Endothelial cell of umbilical vein (primary cell): Measurements from ENCODE around the gene HEXIM1. TPM values are rescaled to one million over a fixed set of nuclear protein-coding genes. Genes with fewer than 3 reads are reported as not detected.
A peak's percentile ranks its signal among the peaks of the same experiment; 100 is the strongest.

ENCODE experiments used
- BruUV-seq: library from RNA; stranded (reverse); fragments of 400-500 nt; replicated peaks from 2 replicates; lab custom pipeline; 2021; lab: Mats Ljungman, UMichigan
- CTCF ChIA-PET: fragments of 300-600, 350-600 bp; sonication (Branson Sonifier 250); formaldehyde crosslinking; loops from one replicate; lab custom pipeline; 2021; ENCODE audit warnings: antibody characterized with exemption, inconsistent platforms; lab: Charles Lee
- POLR2A ChIA-PET: fragments of 300-600, 350-600 bp; sonication (Branson Sonifier 250); formaldehyde crosslinking; loops from one replicate; lab custom pipeline; 2021; ENCODE audit warnings: antibody characterized with exemption, inconsistent platforms; lab: Charles Lee
- DNase-seq: peaks from one replicate; pipeline ENCODE4 v3.0.0-alpha.2; 2011; ENCODE audit warnings: low read depth, low spot score
- FAIRE-seq: peaks from 2 replicates; lab custom pipeline; 2011; peaks lifted over from hg19 to GRCh38; lab: Jason Lieb, UNC
- H2AFZ ChIP-seq: 2 replicates; pipeline ENCODE4 v1.6.0; 2012; ENCODE audit warnings: low read depth, low read length, control low read depth, inconsistent platforms
- H3K27ac ChIP-seq: 2 replicates; pipeline ENCODE4 v1.5.1; 2011; ENCODE audit warnings: low read depth, mild to moderate bottlenecking, control low read depth, low read length, moderate library complexity; ENCODE audit not compliant: insufficient read depth
- H3K27me3 ChIP-seq, 2 experiments: 2 replicates each; pipeline versions ENCODE4 v1.6.0 to v1.6.1; 2011; ENCODE audit warnings: low read length in 2 of 2, mixed read lengths in 1 of 2; ENCODE audit not compliant: control insufficient read depth in 2 of 2, insufficient read depth in 2 of 2
- H3K36me3 ChIP-seq, 2 experiments: 2 replicates in 1 of 2; 3 replicates in 1 of 2; pipeline ENCODE4 v1.5.1; 2011; ENCODE audit warnings: low read length in 2 of 2, mild to moderate bottlenecking in 1 of 2, moderate library complexity in 1 of 2; ENCODE audit not compliant: control insufficient read depth in 2 of 2, insufficient read depth in 2 of 2; ENCODE audit errors: extremely low read depth in 1 of 2
- H3K4me1 ChIP-seq: 3 replicates; pipeline ENCODE4 v1.5.1; 2011; ENCODE audit warnings: mild to moderate bottlenecking, low read length; ENCODE audit not compliant: control insufficient read depth, insufficient read depth; ENCODE audit errors: extremely low read depth
- H3K4me2 ChIP-seq: 2 replicates; pipeline ENCODE4 v1.6.1; 2011; ENCODE audit warnings: low read length, control low read depth, mixed read lengths; ENCODE audit not compliant: insufficient read depth
- H3K4me3 ChIP-seq, 3 experiments: fragments of 200-600 bp in 1 of 3; sonication (generic), shearing (Covaris generic) in 1 of 3; replicated peaks in 1 of 3; 2 replicates each; pipeline ENCODE4 v1.5.1; 2011 to 2016; ENCODE audit warnings: control low read depth in 3 of 3, low read length in 3 of 3, mild to moderate bottlenecking in 2 of 3, inconsistent platforms in 1 of 3, low read depth in 1 of 3, moderate library complexity in 1 of 3; ENCODE audit not compliant: insufficient read depth in 1 of 3
- H3K79me2 ChIP-seq: 2 replicates; pipeline ENCODE4 v1.6.0; 2012; ENCODE audit warnings: low read length, inconsistent platforms; ENCODE audit not compliant: control insufficient read depth, insufficient read depth
- H3K9ac ChIP-seq: replicated peaks from 2 replicates; pipeline ENCODE3; 2011; ENCODE audit warnings: low read length, control low read depth; ENCODE audit not compliant: insufficient read depth; ENCODE audit errors: extremely low read depth
- H3K9me1 ChIP-seq: replicated peaks from 3 replicates; pipeline ENCODE4 v1.6.0; 2011; ENCODE audit warnings: mild to moderate bottlenecking, low read length; ENCODE audit not compliant: control insufficient read depth, insufficient read depth; ENCODE audit errors: extremely low read depth
- H3K9me3 ChIP-seq: replicated peaks from 2 replicates; pipeline ENCODE4 v1.5.1; 2012; ENCODE audit warnings: low read length, inconsistent platforms; ENCODE audit not compliant: control insufficient read depth, insufficient read depth
- H4K20me1 ChIP-seq: replicated peaks from 2 replicates; pipeline ENCODE3; 2011; ENCODE audit warnings: mild to moderate bottlenecking, low read length; ENCODE audit not compliant: control insufficient read depth, insufficient read depth; ENCODE audit errors: extremely low read depth
- EZH2 ChIP-seq: IDR thresholded peaks from 2 replicates; pipeline ENCODE4 v1.6.1; 2012; ENCODE audit warnings: borderline replicate concordance, low read depth, mild to moderate bottlenecking, moderate library complexity, low read length, inconsistent platforms; ENCODE audit not compliant: severe bottlenecking
- FOS ChIP-seq: IDR thresholded peaks from 2 replicates; pipeline ENCODE4 v1.6.1; 2011; ENCODE audit warnings: mild to moderate bottlenecking, low read length, moderate library complexity, borderline replicate concordance; ENCODE audit not compliant: insufficient read depth
- JUN ChIP-seq: IDR thresholded peaks from 2 replicates; pipeline ENCODE4 v1.6.1; 2011; ENCODE audit warnings: borderline replicate concordance, low read depth; ENCODE audit not compliant: insufficient read length, insufficient read depth
- MYC ChIP-seq: IDR thresholded peaks from one replicate; pipeline ENCODE4 v1.6.1; 2011; ENCODE audit warnings: mild to moderate bottlenecking, low read depth, low read length
- POLR2A ChIP-seq: IDR thresholded peaks from 2 replicates; pipeline ENCODE4 v1.6.1; 2012; ENCODE audit warnings: low read depth, mild to moderate bottlenecking, control low read depth, low read length
- POLR2AphosphoS5 ChIP-seq: IDR thresholded peaks from 2 replicates; pipeline ENCODE4 v1.6.1; 2012; ENCODE audit warnings: low read depth, mild to moderate bottlenecking, control low read depth, low read length, moderate library complexity; ENCODE audit not compliant: insufficient read depth
- dilution Hi-C: fragments of 300-500 bp; cut with MboI; formaldehyde crosslinking; loops from one replicate; pipeline ENCODE4 v1.15.0; 2019; ENCODE audit warnings: low sequenced_read_pairs; ENCODE audit not compliant: extremely low pct_ligation_motif_present
- intact Hi-C: fragments of 100-400 bp; cut with micrococcal nuclease; formaldehyde crosslinking; loops from one replicate; pipeline ENCODE4 v1.10.0; 2022
- polyA plus RNA-seq, 4 experiments: library from polyadenylated mRNA; depleted of rRNA in 3 of 4; stranded (reverse) in 3 of 4; unstranded in 1 of 4; fragments of >200 nt; gene quantifications; 2 replicates each; pipeline versions ENCODE4 v1.2.1 to v1.2.3, GENCODE V29; 2011 to 2012; ENCODE audit warnings: missing spikeins in 1 of 4
- total RNA-seq: library from RNA; stranded (reverse); gene quantifications from 2 replicates; pipeline ENCODE4 v1.2.3, GENCODE V29; 2021
- TF ChIP-seq, protein P1 (sequence below): IDR thresholded peaks from 2 replicates; pipeline ENCODE4 v1.6.1; 2011; ENCODE audit not compliant: insufficient read depth, insufficient read length
- TF ChIP-seq, protein P2 (sequence below), 2 donors: IDR thresholded peaks; 1 replicate in 1 of 2; 2 replicates in 1 of 2; pipeline ENCODE4 v1.5.1; 2011; ENCODE audit warnings: low read length in 2 of 2, mild to moderate bottlenecking in 2 of 2, moderate library complexity in 2 of 2, control low read depth in 1 of 2, inconsistent platforms in 1 of 2, low read depth in 1 of 2; ENCODE audit not compliant: insufficient read depth in 1 of 2; ENCODE audit errors: extremely low read depth in 1 of 2

The HEXIM1 gene
- total and polyA plus RNA-seq, 2 donors (not counting 3 experiments of a cell fraction or from before 2014, with no cell fraction given), result 7.0 to 20.0 TPM

DNA sequence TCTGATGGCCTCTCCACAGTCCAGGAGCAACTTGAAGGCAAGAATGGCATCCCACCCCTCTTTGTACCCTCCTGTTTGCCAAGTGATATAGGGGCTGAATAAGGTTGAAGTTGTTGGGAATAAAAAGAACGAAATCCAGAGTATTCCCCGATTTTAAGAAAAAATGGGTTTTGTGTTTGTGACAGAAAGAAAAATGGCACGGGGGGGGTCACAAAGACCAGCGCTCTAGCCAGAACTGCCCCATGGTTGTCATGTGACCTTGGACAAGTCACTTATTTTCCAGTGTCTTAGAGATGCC is 1.7 kb upstream of the HEXIM1 start:
- CTCF ChIA-PET, result interaction anchor here (10.4 kb wide), 1 partner anchor 10 kb away, joined by 393 read pairs; the partner anchor contains the start of gene ACBD4
- Histone ChIP-seq H3K9ac (no peak overlapping the region), H3K4me2 (peak overlapping the region; percentile 51), H3K4me3 (no peak overlapping the region), H4K20me1 (no peaks in the 10 kb centered on the region), H3K79me2 (peaks cover 28% of the 10 kb centered on the region), H3K36me3 (no peaks in the 10 kb centered on the region), H3K9me1 (no peaks in the 10 kb centered on the region), H3K4me1 (peaks cover 21% of the 10 kb centered on the region), H2AFZ (no peak overlapping the region), H3K27me3 (no peaks in the 10 kb centered on the region), H3K9me3 (no peaks in the 10 kb centered on the region), H3K27ac (peak overlapping the region; percentile 6)
- no TSS peak for BruUV-seq
- dilution Hi-C loops (no loop called here), intact Hi-C loops (loop anchor here (10.0 kb wide), 1 partner anchor 228 kb away; no protein-coding TSS in a partner anchor)
- TF ChIP-seq, protein P1, sequence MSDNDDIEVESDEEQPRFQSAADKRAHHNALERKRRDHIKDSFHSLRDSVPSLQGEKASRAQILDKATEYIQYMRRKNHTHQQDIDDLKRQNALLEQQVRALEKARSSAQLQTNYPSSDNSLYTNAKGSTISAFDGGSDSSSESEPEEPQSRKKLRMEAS, result no peak
- TF ChIP-seq JUN (no peak), FOS (no peak), MYC (no peak), POLR2AphosphoS5 (no peak), POLR2A (no peak), EZH2 (no peak)
- TF ChIP-seq, protein P2, sequence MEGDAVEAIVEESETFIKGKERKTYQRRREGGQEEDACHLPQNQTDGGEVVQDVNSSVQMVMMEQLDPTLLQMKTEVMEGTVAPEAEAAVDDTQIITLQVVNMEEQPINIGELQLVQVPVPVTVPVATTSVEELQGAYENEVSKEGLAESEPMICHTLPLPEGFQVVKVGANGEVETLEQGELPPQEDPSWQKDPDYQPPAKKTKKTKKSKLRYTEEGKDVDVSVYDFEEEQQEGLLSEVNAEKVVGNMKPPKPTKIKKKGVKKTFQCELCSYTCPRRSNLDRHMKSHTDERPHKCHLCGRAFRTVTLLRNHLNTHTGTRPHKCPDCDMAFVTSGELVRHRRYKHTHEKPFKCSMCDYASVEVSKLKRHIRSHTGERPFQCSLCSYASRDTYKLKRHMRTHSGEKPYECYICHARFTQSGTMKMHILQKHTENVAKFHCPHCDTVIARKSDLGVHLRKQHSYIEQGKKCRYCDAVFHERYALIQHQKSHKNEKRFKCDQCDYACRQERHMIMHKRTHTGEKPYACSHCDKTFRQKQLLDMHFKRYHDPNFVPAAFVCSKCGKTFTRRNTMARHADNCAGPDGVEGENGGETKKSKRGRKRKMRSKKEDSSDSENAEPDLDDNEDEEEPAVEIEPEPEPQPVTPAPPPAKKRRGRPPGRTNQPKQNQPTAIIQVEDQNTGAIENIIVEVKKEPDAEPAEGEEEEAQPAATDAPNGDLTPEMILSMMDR (IDR thresholded peaks at IDR 0.05; ENCODE audit: extremely low read depth in 1 of 2, insufficient read depth in 1 of 2, low read depth in 1 of 2, low read length in 2 of 2), result no peak
- DNase-seq (no peak), FAIRE-seq (no peak)
- POLR2A ChIA-PET, result no interaction called here
